HAP-1 (cell line): ENCODE data around the gene C2orf42.
"Not testable (repeated sequence)": the region's sequence is repeated elsewhere in the genome, so short reads cannot be mapped to it uniquely, and the experiment has no call there.

ENCODE experiments used
- DNase-seq, 2 experiments: peaks; one replicate each; pipeline ENCODE4 v3.0.0-alpha.2; 2016 to 2020; ENCODE audit warnings: low spot score in 2 of 2
- H3K27me3 ChIP-seq: fragments of 250-450 bp; sonication (Bioruptor Pico); 2 replicates; pipeline ENCODE4 v1.5.1; 2020; ENCODE audit warnings: low read depth, mild to moderate bottlenecking, moderate library complexity
- H3K36me3 ChIP-seq: fragments of 250-450 bp; sonication (Bioruptor Pico); replicated peaks from 2 replicates; pipeline ENCODE4 v1.5.1; 2020; ENCODE audit warnings: mild to moderate bottlenecking
- H3K4me1 ChIP-seq: fragments of 250-450 bp; sonication (Bioruptor Pico); 2 replicates; pipeline ENCODE4 v1.5.1; 2020; ENCODE audit warnings: mild to moderate bottlenecking
- H3K4me3 ChIP-seq: fragments of 250-450 bp; sonication (Bioruptor Pico); 2 replicates; pipeline ENCODE4 v1.5.1; 2020; ENCODE audit warnings: mild to moderate bottlenecking, moderate library complexity
- H3K9me3 ChIP-seq: fragments of 250-450 bp; sonication (Bioruptor Pico); 2 replicates; pipeline ENCODE4 v1.5.1; 2020; ENCODE audit warnings: mild to moderate bottlenecking, moderate library complexity
- in situ Hi-C: fragments of 300-500 bp; cut with MboI; formaldehyde crosslinking; loops from 3 replicates; pipeline ENCODE4 v1.14.3; 2020; ENCODE audit warnings: low sequenced_read_pairs, inconsistent platforms, mixed read lengths

Gene C2orf42

GRCh38 chr2:70118798-70119454 is 71.9 kb downstream of the C2orf42 start:
- H3K4me3 ChIP-seq: no peak overlapping the region
- peaks cover 21% of the 10 kb centered on the region for H3K4me1 ChIP-seq
- no peaks in the 10 kb centered on the region for H3K9me3 ChIP-seq
- in situ Hi-C loops: no loop called here
- peak; percentile 76 to 78 for DNase-seq
- H3K36me3 ChIP-seq: no peaks in the 10 kb centered on the region
- H3K27me3 ChIP-seq: no peaks in the 10 kb centered on the region

- Histone ChIP-seq H3K27me3 (no peaks in the 10 kb centered on the region), H3K4me1 (peaks cover 11% of the 10 kb centered on the region), H3K4me3 (no peak overlapping the region), H3K9me3 (no peaks in the 10 kb centered on the region), H3K36me3 (no peaks in the 10 kb centered on the region)
- no peak for DNase-seq
- in situ Hi-C loops: no loop called here
These were observed 73.8 kb downstream of the C2orf42 start for GRCh38 chr2:70116936-70117552.

- no peaks in the 10 kb centered on the region for H3K27me3 ChIP-seq
- peaks cover 11% of the 10 kb centered on the region for H3K4me1 ChIP-seq
- no peak for DNase-seq
- in situ Hi-C loops: no loop called here
- no peaks in the 10 kb centered on the region for H3K36me3 ChIP-seq
- no peak overlapping the region for H3K4me3 ChIP-seq
- no peaks in the 10 kb centered on the region for H3K9me3 ChIP-seq
These were observed 75.0 kb downstream of the C2orf42 start for GRCh38 chr2:70115646-70116442.

- no peak overlapping the region for H3K4me3 ChIP-seq
- H3K36me3 ChIP-seq: no peaks in the 10 kb centered on the region
- no peak for DNase-seq
- H3K27me3 ChIP-seq: no peaks in the 10 kb centered on the region
- H3K4me1 ChIP-seq: peaks cover 11% of the 10 kb centered on the region
- in situ Hi-C loops: no loop called here
- H3K9me3 ChIP-seq: no peaks in the 10 kb centered on the region
These were observed 77.3 kb downstream of the C2orf42 start for GRCh38 chr2:70113359-70114070.

GRCh38 chr2:70111752-70112591 is 78.8 kb downstream of the C2orf42 start:
- H3K36me3 ChIP-seq: no peaks in the 10 kb centered on the region
- H3K4me1 ChIP-seq: peaks cover 12% of the 10 kb centered on the region
- DNase-seq: no peak
- no peaks in the 10 kb centered on the region for H3K27me3 ChIP-seq
- H3K4me3 ChIP-seq: no peak overlapping the region
- in situ Hi-C loops: no loop called here
- H3K9me3 ChIP-seq: no peaks in the 10 kb centered on the region

- DNase-seq, in situ Hi-C loops, H3K9me3 ChIP-seq, H3K27me3 ChIP-seq, H3K4me3 ChIP-seq, H3K36me3 ChIP-seq: not testable (repeated sequence)
- peaks cover 12% of the 10 kb centered on the region for H3K4me1 ChIP-seq
These were observed 80.4 kb downstream of the C2orf42 start for GRCh38 chr2:70110397-70110796.

GRCh38 chr2:70106138-70106537 is 84.7 kb downstream of the C2orf42 start:
- H3K36me3 ChIP-seq, H3K9me3 ChIP-seq, DNase-seq, H3K27me3 ChIP-seq, H3K4me3 ChIP-seq, in situ Hi-C loops: not testable (repeated sequence)
- peaks cover 29% of the 10 kb centered on the region for H3K4me1 ChIP-seq

- Histone ChIP-seq H3K4me1 (peaks cover 29% of the 10 kb centered on the region), H3K4me3 (no peak overlapping the region)
- DNase-seq: peak in 1 of 2 experiments; percentile 37
These were observed 86.3 kb downstream of the C2orf42 start for GRCh38 chr2:70104231-70105111.

GRCh38 chr2:70103531-70104061 is 87.2 kb downstream of the C2orf42 start:
- H3K9me3 ChIP-seq: no peaks in the 10 kb centered on the region; the same call in 1 of the 2 replicates
- peak; percentile 18 to 87 for DNase-seq
- no peaks in the 10 kb centered on the region for H3K27me3 ChIP-seq
- H3K4me3 ChIP-seq: no peak overlapping the region
- H3K4me1 ChIP-seq: peaks cover 22% of the 10 kb centered on the region
- in situ Hi-C loops: no loop called here
- H3K36me3 ChIP-seq: no peaks in the 10 kb centered on the region

More at GRCh38 chr2:70104231-70105111, 86.3 kb downstream of the C2orf42 start:
- H3K36me3 ChIP-seq: no peaks in the 10 kb centered on the region
- in situ Hi-C loops: no loop called here
- H3K9me3 ChIP-seq: no peaks in the 10 kb centered on the region; the same call in 1 of the 2 replicates
- no peaks in the 10 kb centered on the region for H3K27me3 ChIP-seq

- DNase-seq, in situ Hi-C loops, H3K36me3 ChIP-seq, H3K9me3 ChIP-seq, H3K4me3 ChIP-seq, H3K27me3 ChIP-seq: not testable (repeated sequence)
- peaks cover 17% of the 10 kb centered on the region for H3K4me1 ChIP-seq
These were observed 88.4 kb downstream of the C2orf42 start for GRCh38 chr2:70102323-70102905.

GRCh38 chr2:70101686-70102085 is 89.1 kb downstream of the C2orf42 start:
- DNase-seq, in situ Hi-C loops: not testable (repeated sequence)
- peaks cover 17% of the 10 kb centered on the region for H3K4me1 ChIP-seq

GRCh38 chr2:70101174-70101573 is 89.6 kb downstream of the C2orf42 start:
- Histone ChIP-seq H3K4me1 (peaks cover 17% of the 10 kb centered on the region), H3K9me3 (no peaks in the 10 kb centered on the region; the same call in 1 of the 2 replicates), H3K4me3 (no peak overlapping the region), H3K27me3 (no peaks in the 10 kb centered on the region), H3K36me3 (no peaks in the 10 kb centered on the region)
- in situ Hi-C loops: no loop called here
- no peak for DNase-seq

More at GRCh38 chr2:70101686-70102085, 89.1 kb downstream of the C2orf42 start:
- H3K9me3 ChIP-seq, H3K36me3 ChIP-seq, H3K27me3 ChIP-seq, H3K4me3 ChIP-seq: not testable (repeated sequence)
